ENCODE results near the gene AQP10. TPM values are rescaled to one million over a fixed set of nuclear protein-coding genes. Genes with fewer than 3 reads are reported as not detected.

The AQP10 gene
- total and polyA plus RNA-seq, 10 of the 15 experiments (the other 5 are each of a cell fraction or from before 2014, with no cell fraction given), result not detected

- Histone ChIP-seq H3K79me2 (ENCODE audit: control insufficient read depth, insufficient read depth, low read length) (no peaks in the 10 kb centered on the region), H2AFZ (ENCODE audit: control insufficient read depth, low read depth, low read length) (no peak overlapping the region), H3K4me1 (ENCODE audit: control insufficient read depth, insufficient read depth, low read length) (peaks cover 10% of the 10 kb centered on the region), H3K27ac (ENCODE audit: control insufficient read depth, insufficient read depth) (no peak overlapping the region), H3K4me3 (no peak overlapping the region), H3K27me3 (replicated peaks in 1 of 2; ENCODE audit: control insufficient read depth in 2 of 2, insufficient read depth in 2 of 2, low read length in 1 of 2) (peaks cover 0 to 5% of the 10 kb centered on the region in 2 experiments; a peak in 2 of 4 replicates), H4K20me1 (ENCODE audit: control insufficient read depth, insufficient read depth) (no peaks in the 10 kb centered on the region), H3K9me3 (replicated peaks; ENCODE audit: control insufficient read depth, insufficient read depth, low read length) (no peaks in the 10 kb centered on the region), H3K4me2 (ENCODE audit: control insufficient read depth, insufficient read depth) (no peak overlapping the region), H3K9ac (ENCODE audit: control insufficient read depth, insufficient read depth, low read length) (no peak overlapping the region), H3K36me3 (ENCODE audit: control insufficient read depth in 2 of 2, insufficient read depth in 2 of 2, low read length in 1 of 2) (no peaks in the 10 kb centered on the region; a peak in 1 of 4 replicates)
- 18% methylated on average over 9 of the region's 9 CpGs for WGBS (ENCODE audit: insufficient coverage, insufficient replicate concordance, low lambda C conversion rate, missing lambda C conversion rate)
- ChIA-PET POLR2A (no interaction called here), RAD21 (ENCODE audit: unreplicated experiment) (interaction anchor here (0.8 to 3.3 kb wide), 10 partner anchors 17 to 194 kb away, joined by 3 to 18 read pairs (median 6); no protein-coding TSS in a partner anchor), SMC1A (ENCODE audit: uncharacterized antibody, unreplicated experiment) (interaction anchor here (0.5 to 3.1 kb wide), 7 partner anchors 9 to 510 kb away, joined by 3 to 14 read pairs (median 8); partner anchors contain the start of gene IL6R), CTCF (interaction anchor here (1.0 to 12.1 kb wide), 8 partner anchors 16 to 128 kb away, joined by 3 to 94 read pairs (median 6); no protein-coding TSS in a partner anchor)
- in situ Hi-C loops (cut with MboI), result no loop called here
- intact Hi-C loops (cut with micrococcal nuclease; ENCODE audit: unreplicated experiment), result loop anchor here (5.0 kb wide), 1 partner anchor 115 kb away; no protein-coding TSS in a partner anchor
- no peak for ATAC-seq
- no TSS peak for BruUV-seq (replicated peaks)
- DNase-seq (ENCODE audit: low read depth, low spot score), result no peak
- FAIRE-seq, result no peak
- TF ChIP-seq SREBF1 (IDR thresholded peaks at IDR 0.05; ENCODE audit: low read length), result no peak
- TF ChIP-seq, protein P1, sequence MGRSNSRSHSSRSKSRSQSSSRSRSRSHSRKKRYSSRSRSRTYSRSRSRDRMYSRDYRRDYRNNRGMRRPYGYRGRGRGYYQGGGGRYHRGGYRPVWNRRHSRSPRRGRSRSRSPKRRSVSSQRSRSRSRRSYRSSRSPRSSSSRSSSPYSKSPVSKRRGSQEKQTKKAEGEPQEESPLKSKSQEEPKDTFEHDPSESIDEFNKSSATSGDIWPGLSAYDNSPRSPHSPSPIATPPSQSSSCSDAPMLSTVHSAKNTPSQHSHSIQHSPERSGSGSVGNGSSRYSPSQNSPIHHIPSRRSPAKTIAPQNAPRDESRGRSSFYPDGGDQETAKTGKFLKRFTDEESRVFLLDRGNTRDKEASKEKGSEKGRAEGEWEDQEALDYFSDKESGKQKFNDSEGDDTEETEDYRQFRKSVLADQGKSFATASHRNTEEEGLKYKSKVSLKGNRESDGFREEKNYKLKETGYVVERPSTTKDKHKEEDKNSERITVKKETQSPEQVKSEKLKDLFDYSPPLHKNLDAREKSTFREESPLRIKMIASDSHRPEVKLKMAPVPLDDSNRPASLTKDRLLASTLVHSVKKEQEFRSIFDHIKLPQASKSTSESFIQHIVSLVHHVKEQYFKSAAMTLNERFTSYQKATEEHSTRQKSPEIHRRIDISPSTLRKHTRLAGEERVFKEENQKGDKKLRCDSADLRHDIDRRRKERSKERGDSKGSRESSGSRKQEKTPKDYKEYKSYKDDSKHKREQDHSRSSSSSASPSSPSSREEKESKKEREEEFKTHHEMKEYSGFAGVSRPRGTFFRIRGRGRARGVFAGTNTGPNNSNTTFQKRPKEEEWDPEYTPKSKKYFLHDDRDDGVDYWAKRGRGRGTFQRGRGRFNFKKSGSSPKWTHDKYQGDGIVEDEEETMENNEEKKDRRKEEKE (IDR thresholded peaks at IDR 0.05), result no peak
- TF ChIP-seq ATF2 (IDR thresholded peaks at IDR 0.05; ENCODE audit: low read length), result no peak
- no peak for TF ChIP-seq BCL3 (IDR thresholded peaks at IDR 0.05; ENCODE audit: borderline replicate concordance, insufficient read depth, low read depth, low read length, poor library complexity, severe bottlenecking)
- TF ChIP-seq KDM1A (IDR thresholded peaks at IDR 0.05; ENCODE audit: borderline replicate concordance), result no peak
- TF ChIP-seq, protein P2, sequence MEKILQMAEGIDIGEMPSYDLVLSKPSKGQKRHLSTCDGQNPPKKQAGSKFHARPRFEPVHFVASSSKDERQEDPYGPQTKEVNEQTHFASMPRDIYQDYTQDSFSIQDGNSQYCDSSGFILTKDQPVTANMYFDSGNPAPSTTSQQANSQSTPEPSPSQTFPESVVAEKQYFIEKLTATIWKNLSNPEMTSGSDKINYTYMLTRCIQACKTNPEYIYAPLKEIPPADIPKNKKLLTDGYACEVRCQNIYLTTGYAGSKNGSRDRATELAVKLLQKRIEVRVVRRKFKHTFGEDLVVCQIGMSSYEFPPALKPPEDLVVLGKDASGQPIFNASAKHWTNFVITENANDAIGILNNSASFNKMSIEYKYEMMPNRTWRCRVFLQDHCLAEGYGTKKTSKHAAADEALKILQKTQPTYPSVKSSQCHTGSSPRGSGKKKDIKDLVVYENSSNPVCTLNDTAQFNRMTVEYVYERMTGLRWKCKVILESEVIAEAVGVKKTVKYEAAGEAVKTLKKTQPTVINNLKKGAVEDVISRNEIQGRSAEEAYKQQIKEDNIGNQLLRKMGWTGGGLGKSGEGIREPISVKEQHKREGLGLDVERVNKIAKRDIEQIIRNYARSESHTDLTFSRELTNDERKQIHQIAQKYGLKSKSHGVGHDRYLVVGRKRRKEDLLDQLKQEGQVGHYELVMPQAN (conservative IDR thresholded peaks at IDR 0.05), result no peak
- no peak for TF ChIP-seq POLR2A (IDR thresholded peaks at IDR 0.05; ENCODE audit: low read depth, low read length)
- no peak for TF ChIP-seq NFXL1 (IDR thresholded peaks at IDR 0.05; ENCODE audit: borderline replicate concordance)
- no peak for TF ChIP-seq CTCF (IDR thresholded peaks at IDR 0.05 in 2 of 3, conservative IDR thresholded peaks at IDR 0.05 in 1 of 3; ENCODE audit: control insufficient read depth in 2 of 3, extremely low read depth in 1 of 3, insufficient read depth in 1 of 3, low read depth in 3 of 3, low read length in 3 of 3)
- no peak for TF ChIP-seq KLF5 (IDR thresholded peaks at IDR 0.05; ENCODE audit: partially characterized antibody)
- no peak for TF ChIP-seq POLR2AphosphoS2 (IDR thresholded peaks at IDR 0.05; ENCODE audit: low read depth, low read length)
- TF ChIP-seq CBFB (IDR thresholded peaks at IDR 0.05; ENCODE audit: low read depth), result no peak
- TF ChIP-seq, protein P3, sequence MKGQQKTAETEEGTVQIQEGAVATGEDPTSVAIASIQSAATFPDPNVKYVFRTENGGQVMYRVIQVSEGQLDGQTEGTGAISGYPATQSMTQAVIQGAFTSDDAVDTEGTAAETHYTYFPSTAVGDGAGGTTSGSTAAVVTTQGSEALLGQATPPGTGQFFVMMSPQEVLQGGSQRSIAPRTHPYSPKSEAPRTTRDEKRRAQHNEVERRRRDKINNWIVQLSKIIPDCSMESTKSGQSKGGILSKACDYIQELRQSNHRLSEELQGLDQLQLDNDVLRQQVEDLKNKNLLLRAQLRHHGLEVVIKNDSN (IDR thresholded peaks at IDR 0.05; ENCODE audit: borderline replicate concordance, extremely low read length, insufficient read depth, low read depth, low read length), result no peak
Observed at GRCh38 chr1:154352245-154352580, 31.3 kb downstream of the AQP10 start.

Measured in GM12878 (cell line).